Inferior parietal cortex (tissue), 1 donor: ENCODE measurements around the gene GSE1.

Source experiments
- DNase-seq: peaks from one replicate; pipeline ENCODE4 v3.0.0-alpha.2; 2016; ENCODE audit errors: extremely low spot score

Gene GSE1

DNA sequence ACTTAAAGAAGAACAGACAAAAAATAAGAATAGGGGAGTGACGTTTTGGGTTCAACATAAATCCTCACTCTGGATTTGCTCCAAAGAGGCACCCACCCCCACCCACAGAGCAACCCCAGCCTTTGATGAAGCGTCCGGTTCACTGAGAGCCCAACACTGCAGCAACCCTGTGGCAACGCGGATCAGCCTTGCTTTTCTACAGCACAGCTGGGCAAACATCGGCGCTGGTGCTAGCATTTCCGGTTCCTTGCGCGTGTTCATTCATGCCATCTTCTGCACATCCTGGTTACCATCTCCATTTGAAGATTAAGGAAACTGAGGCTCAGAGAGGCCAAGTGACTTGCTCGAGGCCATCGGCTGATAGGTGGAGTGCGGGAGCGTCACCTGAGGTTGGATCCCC lies 84.3 kb downstream of the GSE1 start:
- no peak for DNase-seq

DNA sequence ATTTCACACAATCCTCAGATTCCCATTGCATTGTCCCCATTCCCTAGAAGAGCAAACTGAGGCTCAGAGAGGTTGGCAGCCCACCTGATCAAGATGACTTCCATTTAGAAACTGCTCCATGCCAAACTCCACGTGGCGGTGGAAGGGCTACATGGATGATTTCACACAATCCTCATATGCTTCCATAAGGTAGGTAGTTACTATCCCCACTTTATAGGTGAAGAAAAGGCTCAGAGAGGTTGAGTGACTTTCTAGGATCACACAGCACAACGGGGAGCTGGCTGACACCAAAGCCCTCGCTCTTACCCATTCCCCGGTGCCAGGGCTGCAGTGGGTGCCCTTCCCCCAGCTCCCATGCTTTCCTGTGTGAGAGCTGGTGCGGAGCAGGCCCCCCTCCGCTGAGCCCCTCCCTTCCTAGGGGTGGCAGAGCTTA lies 85.4 kb downstream of the GSE1 start:
- no peak for DNase-seq

DNA sequence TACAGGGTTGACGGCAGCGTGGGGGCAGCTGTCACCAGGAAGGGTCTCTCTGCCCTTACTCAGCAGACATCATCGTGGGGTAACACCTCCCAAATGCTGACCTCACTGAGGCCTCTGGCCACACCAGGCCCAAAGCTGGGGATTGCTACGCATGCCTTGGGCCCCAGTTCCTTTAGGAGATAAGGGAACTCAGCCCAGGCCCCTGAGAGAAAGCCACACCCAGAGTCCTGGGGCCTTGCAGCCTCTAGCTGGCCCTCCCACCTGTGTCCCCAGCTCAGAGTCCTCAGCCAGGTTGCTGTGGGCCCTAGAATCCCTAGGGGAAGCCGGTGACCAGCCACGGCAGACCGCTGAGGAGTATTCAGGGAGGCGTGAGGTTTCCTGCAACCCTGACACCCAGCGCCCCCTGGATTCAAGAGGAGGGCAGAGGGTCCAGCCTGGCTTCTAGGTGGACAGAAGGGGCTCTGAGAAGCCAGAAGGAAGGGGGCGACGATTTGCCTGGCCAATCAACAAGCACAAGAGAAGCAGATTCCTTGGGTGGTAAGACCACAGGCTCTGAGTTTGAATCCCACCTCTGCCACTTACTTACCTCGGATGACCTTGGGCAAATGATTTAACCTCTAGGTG lies 85.9 kb downstream of the GSE1 start:
- no peak for DNase-seq

DNA sequence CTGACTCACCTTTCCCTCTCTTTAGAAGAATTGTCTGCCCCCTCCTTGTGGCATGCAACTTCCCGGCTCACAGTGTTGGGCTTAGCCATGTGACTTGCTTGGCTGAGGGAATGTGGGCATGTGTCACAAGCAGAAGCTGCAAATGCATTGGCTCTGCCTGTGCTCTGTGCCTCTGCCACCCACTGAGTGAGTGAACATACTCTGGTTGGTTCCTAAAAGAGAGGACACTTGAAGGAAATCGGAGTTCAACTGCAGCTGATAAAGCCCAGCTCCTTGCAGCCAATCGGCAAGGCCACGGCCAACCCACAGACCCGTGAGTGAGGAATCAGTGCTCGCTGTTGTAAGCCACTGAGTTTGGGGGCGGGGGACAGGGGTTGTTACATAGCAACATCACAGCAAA lies 86.5 kb downstream of the GSE1 start:
- peak; percentile 31 for DNase-seq

DNA sequence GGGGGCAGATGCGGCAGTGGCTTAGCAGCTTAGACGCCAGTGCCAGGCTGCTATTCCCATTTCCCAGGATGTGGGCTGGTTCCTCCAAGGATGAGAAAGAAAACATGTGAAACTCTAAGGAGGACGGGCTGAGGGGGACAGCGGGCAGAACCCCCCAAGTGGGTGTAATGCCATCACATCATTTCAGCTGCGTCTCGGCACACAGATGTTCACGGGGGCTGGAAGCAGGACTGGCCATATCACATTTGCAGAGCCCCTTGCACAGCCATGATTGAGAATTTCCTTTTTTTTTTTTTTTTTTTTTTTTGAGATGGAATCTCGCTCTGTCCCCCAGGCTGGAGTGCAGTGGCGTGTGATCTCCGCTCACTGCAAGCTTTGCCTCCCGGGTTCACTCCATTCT lies 90.9 kb downstream of the GSE1 start:
- DNase-seq, result no peak

DNA sequence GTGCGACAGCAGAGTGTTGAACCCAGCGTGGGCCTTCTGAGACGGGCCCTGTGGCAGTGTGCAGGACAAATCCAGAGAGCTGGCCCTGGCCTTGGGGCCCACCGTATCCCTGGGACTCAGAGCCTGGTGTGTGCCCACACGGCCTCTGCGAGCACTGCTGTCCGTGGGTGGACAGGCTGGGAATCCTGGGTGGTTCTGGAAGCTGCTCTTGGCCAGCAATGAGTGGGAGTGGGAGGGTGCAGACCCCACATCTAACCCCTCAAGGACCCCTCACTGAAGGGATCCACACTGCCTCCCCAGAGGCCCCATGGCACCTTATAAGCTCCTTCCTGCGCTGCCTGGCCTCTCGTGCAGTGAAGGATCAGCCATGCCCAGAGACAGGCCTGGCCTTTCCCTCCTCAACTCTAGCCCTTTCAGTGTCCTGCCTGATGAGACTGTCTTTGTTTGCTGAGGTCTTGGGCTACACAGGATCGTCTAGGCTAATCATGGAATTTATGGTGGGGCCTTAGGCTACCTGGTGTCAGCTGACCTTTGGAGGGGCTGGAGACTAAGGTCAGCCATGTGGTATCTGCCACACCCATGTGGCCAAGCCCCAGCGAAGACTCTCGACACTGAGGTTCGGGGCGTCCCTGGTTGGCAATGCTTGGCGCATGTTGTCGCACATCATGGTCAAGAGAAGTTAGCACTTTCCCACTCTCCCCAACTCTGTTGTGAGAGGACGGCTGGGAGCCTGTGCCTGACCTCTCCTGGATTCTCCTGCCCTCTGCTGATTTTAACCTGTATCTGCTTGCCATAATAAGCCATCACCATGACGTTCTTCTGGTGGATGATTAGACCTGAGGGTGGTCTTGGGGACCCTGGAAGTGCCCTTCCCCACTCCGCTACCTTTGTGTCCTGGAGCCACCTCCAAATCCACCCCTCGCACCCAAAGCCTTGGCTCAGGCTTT lies 92.1 kb downstream of the GSE1 start:
- DNase-seq, result no peak

- DNase-seq, result no peak
These were observed 93.4 kb downstream of the GSE1 start for GRCh38 chr16:85706449-85707034.

DNA sequence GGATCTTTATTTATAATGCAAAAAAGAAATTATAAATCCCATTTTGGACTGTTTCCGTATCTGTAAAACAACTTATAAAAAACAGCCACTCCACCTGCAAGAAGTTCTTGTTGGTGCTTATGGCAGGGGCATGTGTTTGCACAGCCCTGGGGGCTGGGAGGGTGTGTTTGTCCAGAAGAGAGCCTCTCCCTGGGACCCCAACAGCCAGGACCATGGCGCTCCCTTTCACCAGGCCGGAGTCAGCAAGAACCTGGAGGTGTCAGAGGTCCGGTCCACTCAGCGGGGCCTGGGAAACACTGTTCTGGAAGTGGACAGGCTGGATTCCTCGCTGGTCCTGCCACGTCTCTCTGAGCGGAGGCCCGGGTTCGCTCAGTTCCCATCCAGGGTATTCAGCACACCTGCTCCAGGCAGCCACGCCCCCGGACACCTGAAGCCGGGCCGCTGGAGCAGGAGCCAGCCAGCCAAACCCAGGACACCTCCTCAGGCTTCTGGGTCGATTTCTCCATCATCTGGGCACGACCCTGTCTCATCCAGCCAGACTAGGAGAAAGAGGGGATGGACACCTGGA lies 94.5 kb downstream of the GSE1 start:
- no peak for DNase-seq

GRCh38 chr16:85708338-85708737 lies 95.2 kb downstream of the GSE1 start:
- DNase-seq, result no peak

DNA sequence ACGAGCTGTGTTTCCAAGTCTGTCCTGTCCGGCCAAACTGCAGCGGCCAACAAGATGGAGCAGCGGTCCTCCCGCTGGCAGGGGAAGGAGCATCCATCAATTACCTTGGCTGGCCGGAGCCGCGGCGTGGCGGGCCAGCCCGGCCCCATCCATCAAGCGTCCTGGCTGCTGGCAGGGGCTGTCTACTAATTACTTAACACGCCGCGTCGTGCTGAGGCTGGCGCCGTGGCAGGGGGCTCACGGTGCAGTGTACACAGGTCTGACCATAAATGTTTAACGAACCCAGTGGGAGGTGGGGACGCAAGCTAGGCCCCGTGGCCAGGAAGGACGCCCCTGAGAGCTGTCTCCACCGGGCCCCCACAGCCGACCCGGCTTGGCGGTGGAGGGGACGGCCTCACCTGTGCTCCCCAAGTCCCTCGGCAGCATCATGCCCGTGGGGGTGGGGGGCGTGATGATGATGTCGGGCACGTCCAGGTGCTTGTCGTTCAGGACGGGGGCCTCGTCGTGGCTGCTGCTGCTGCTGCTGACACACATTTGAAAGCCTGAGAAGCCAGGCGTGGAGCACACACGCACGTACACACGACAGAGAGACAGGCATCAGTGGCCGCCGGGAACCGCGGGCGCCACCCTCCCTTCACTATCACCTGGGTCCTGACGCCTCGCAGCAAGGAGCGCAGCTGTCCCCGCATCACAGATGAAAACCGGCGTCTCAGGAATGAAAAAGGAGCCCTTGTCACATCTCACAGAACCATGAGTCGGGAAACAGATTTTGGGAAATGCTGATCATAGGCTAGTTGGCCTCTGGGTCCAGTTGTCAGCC lies 96.9 kb downstream of the GSE1 start:
- DNase-seq, result no peak

GRCh38 chr16:85710732-85711131 lies 97.6 kb downstream of the GSE1 start:
- no peak for DNase-seq

GRCh38 chr16:85711982-85712587 lies 99.0 kb downstream of the GSE1 start:
- no peak for DNase-seq

- DNase-seq, result no peak
These were observed 99.7 kb downstream of the GSE1 start for GRCh38 chr16:85712801-85713200.

DNA sequence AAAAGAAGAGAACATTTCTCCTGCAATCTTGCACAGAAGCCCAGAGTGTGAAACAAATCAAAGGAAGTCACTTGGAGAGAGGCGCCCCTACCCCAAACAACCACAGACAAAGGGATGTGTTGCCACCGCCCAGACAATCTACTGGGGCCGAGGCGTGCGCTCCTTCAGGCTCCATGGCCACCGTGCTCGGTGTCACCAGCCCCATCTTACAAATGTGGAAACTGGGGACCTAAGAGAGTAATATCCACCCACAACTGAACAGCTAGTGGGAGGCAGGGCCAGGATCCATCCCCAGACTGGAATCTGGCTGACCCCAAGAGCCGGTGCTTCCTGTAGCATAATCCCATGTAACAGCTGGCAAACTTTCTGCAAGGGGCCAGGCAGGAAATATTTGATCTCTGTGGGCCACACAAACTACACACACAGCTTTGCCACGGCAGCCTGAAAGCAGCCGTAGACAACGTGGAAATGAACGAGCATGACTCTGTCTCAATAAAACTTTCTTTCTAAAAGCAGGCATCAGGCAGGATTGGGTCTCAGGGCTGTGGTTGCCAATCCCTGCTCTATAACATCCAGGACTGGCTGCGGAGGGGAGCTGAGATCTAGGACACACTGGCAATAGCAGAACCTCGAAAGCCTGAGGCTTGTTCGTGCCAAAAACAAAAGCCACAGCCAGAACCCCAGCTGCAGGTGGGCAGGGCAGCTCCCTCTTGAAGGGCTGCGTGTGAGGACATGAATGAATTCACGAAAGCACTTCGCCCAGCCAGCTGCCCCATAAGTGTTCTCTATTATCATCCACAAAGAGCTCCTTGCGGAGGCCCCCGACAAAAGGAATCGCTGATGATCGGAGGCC lies 102.3 kb downstream of the GSE1 start:
- DNase-seq, result no peak

DNA sequence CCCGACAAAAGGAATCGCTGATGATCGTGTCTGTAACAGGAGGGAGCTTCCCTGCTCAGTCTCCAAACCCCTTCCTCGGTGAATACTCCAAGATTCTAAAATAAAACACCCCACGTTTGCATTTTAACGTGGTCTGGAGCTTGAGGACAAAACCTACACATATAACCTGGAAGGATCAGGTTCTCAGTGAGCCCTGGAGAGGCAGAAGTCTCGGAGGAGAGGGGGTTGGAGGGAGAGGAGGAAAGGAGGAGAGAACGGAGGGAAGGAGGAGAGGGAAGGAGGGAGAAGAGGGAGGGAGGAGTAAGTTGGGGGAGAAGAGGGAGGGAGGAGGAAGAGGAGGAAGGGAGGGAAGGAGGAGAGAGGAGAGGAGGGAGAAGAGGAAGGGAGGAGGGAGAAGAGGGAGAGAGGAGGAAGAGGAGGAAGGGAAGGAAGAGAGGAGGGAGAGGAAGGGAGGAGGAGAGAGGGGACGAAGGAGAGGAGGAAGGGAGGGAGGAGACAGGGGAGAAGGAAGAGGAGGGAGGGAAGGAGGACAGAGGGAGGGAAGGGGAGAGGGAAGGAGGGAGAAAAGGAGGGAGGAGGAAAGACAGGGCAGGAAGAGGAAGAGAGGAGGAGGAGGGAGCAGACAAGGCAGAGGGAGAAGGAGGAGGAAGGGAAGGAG lies 103.0 kb downstream of the GSE1 start:
- DNase-seq, result no peak

DNA sequence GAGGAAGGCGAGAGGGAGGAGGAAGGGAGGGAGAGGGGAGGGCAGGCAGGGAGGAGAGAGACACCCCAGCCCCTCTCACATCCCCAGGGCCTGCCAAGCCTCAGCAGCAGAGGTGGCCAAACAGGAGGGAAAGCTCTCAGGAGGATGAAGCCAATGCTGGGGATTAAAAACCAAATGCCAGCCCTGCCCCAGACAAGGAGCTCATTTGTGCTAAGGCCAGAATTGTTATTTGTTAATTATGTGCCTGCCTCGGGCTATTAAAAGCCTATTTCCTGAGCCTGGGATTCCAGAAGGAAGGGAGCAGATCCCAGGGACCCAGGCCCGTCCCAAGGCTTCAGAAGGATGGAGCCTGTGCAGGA lies 103.5 kb downstream of the GSE1 start:
- DNase-seq, result no peak

DNA sequence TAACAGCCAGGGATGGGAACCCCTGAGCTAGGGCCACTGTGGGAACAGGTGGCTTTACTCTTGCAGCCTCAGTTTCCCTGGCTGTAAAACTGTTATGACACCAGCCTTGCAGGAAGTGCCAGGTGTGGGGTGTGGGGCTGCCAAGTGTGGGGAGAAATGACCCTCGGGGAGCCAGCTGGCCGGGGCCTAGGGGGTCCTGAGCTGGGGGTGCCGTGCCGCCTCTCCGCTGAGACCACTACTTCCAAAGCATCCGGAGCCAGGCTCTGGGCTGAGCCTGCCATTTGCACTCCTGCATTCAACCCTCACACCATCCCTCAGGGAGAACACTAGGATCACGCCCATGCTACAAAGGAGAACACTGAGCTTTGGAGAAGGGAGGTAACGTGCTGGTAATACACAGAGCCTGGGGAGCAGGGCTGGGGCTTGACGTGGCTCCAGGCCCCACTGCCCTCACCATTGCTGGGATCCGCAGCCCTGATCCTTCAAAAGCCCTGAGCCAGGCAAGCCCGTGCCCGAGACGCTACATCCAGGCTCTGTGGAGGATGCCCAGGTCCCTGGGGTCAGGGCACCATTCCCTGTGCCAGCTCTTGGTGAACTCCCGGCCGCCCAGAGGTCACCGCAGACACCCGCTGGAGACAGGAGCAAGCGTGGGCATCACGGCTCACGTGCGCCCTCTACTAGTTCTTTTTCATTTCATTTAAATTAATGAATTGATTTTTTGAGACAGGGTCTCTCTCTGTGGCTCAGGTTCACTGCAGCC lies 104.5 kb downstream of the GSE1 start:
- DNase-seq, result peak; percentile 83

DNA sequence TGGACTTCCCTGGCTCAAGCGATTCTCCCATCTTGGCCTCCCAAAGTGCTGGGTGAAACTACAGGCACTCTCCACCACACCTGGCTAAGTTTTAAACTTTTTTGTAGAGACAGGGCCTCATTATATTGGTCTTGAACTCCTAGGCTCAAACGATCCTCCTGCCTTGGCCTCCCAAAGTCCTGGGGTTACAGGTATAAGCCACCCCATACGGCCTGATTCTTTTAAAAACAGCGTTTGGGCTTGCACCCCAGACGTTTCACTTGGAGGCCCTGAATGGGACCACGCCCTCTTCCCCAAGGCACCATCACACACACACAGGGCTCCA lies 105.0 kb downstream of the GSE1 start:
- DNase-seq, result no peak

GRCh38 chr16:85718682-85719081 lies 105.6 kb downstream of the GSE1 start:
- DNase-seq, result no peak
